Measurements from ENCODE around the gene ATP5MC3. TPM values are rescaled to one million over a fixed set of nuclear protein-coding genes. Genes with fewer than 3 reads are reported as not detected.

The ATP5MC3 gene
- total and polyA plus RNA-seq, 2 of the 13 experiments (the other 11 are each of a cell fraction or from before 2014, with no cell fraction given): 676 to 1,007 TPM

GRCh38 chr2:175167792-175168563 is 13.5 kb downstream of the ATP5MC3 start, which contains the start of gene ATF2 (continued):
- TF ChIP-seq ZBTB44 (CRISPR knock-in tag; IDR thresholded peaks at IDR 0.05): peak; percentile 88; the same call in 1 of the 2 replicates
- TF ChIP-seq TSC22D2 (CRISPR knock-in tag; IDR thresholded peaks at IDR 0.05; ENCODE audit: borderline replicate concordance): peak; percentile 84; the same call in 1 of the 2 replicates
- TF ChIP-seq, protein P1, sequence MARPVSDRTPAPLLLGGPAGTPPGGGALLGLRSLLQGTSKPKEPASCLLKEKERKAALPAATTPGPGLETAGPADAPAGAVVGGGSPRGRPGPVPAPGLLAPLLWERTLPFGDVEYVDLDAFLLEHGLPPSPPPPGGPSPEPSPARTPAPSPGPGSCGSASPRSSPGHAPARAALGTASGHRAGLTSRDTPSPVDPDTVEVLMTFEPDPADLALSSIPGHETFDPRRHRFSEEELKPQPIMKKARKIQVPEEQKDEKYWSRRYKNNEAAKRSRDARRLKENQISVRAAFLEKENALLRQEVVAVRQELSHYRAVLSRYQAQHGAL (CRISPR knock-in tag; IDR thresholded peaks at IDR 0.05; ENCODE audit: not compliant biosample characterization): peak; percentile 68
- peak; percentile 83; the same call in 1 of the 2 replicates for TF ChIP-seq ZNF446 (CRISPR knock-in tag; IDR thresholded peaks at IDR 0.05)
- no peak for TF ChIP-seq SOX6 (IDR thresholded peaks at IDR 0.05)
- peak; percentile 35; the same call in 1 of the 2 replicates for TF ChIP-seq SOX6 (CRISPR knock-in tag; IDR thresholded peaks at IDR 0.05)
- TF ChIP-seq ZNF567 (CRISPR knock-in tag; IDR thresholded peaks at IDR 0.05; ENCODE audit: borderline replicate concordance): no peak; the same call in 1 of the 2 replicates
- peak; percentile 84 for TF ChIP-seq HNRNPLL (IDR thresholded peaks at IDR 0.05; ENCODE audit: low read depth, low read length, poor library complexity, severe bottlenecking)
- TF ChIP-seq JUNB (CRISPR knock-in tag; IDR thresholded peaks at IDR 0.05; ENCODE audit: borderline replicate concordance): no peak
- TF ChIP-seq PAWR (CRISPR knock-in tag; IDR thresholded peaks at IDR 0.05; ENCODE audit: borderline replicate concordance): peak; percentile 67; the same call in 1 of the 2 replicates
- TF ChIP-seq, protein P2, sequence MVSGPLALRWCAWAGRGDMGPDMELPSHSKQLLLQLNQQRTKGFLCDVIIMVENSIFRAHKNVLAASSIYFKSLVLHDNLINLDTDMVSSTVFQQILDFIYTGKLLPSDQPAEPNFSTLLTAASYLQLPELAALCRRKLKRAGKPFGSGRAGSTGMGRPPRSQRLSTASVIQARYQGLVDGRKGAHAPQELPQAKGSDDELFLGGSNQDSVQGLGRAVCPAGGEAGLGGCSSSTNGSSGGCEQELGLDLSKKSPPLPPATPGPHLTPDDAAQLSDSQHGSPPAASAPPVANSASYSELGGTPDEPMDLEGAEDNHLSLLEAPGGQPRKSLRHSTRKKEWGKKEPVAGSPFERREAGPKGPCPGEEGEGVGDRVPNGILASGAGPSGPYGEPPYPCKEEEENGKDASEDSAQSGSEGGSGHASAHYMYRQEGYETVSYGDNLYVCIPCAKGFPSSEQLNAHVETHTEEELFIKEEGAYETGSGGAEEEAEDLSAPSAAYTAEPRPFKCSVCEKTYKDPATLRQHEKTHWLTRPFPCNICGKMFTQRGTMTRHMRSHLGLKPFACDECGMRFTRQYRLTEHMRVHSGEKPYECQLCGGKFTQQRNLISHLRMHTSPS (CRISPR knock-in tag; IDR thresholded peaks at IDR 0.05; ENCODE audit: low read depth): no peak; the same call in 1 of the 2 replicates
- TF ChIP-seq, protein P3, sequence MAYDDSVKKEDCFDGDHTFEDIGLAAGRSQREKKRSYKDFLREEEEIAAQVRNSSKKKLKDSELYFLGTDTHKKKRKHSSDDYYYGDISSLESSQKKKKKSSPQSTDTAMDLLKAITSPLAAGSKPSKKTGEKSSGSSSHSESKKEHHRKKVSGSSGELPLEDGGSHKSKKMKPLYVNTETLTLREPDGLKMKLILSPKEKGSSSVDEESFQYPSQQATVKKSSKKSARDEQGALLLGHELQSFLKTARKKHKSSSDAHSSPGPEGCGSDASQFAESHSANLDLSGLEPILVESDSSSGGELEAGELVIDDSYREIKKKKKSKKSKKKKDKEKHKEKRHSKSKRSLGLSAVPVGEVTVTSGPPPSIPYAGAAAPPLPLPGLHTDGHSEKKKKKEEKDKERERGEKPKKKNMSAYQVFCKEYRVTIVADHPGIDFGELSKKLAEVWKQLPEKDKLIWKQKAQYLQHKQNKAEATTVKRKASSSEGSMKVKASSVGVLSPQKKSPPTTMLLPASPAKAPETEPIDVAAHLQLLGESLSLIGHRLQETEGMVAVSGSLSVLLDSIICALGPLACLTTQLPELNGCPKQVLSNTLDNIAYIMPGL (CRISPR knock-in tag; IDR thresholded peaks at IDR 0.05; ENCODE audit: borderline replicate concordance in 1 of 2, low read depth in 1 of 2): peak; percentile 89 to 93
- TF ChIP-seq EZH2 (conservative IDR thresholded peaks at IDR 0.05; ENCODE audit: low read depth, low read length): no peak
- 0 out of 2 replicates have a peak, but pooled peaks have one; percentile 72 for TF ChIP-seq ZNF557 (CRISPR knock-in tag; IDR thresholded peaks at IDR 0.05)
- peak; percentile 79 for TF ChIP-seq ZNF639 (CRISPR knock-in tag; conservative IDR thresholded peaks at IDR 0.05)
- no peak; the same call in 1 of the 2 replicates for TF ChIP-seq MLX (CRISPR knock-in tag; IDR thresholded peaks at IDR 0.05)
- TF ChIP-seq ISL2 (CRISPR knock-in tag; IDR thresholded peaks at IDR 0.05): peak; percentile 78
- peak; percentile 71; the same call in 1 of the 2 replicates for TF ChIP-seq ZNF547 (CRISPR knock-in tag; IDR thresholded peaks at IDR 0.05)
- TF ChIP-seq, protein P4, sequence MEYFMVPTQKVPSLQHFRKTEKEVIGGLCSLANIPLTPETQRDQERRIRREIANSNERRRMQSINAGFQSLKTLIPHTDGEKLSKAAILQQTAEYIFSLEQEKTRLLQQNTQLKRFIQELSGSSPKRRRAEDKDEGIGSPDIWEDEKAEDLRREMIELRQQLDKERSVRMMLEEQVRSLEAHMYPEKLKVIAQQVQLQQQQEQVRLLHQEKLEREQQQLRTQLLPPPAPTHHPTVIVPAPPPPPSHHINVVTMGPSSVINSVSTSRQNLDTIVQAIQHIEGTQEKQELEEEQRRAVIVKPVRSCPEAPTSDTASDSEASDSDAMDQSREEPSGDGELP (IDR thresholded peaks at IDR 0.05; ENCODE audit: borderline replicate concordance, low read depth): peak; percentile 87
